T47D (cell line): Measurements from ENCODE around the gene XIRP2.

Experiments used
- DNase-seq, 2 experiments: peaks; one replicate each; pipeline versions ENCODE4 v3.0.0 to v3.0.0-alpha.2; 2011 to 2012; ENCODE audit warnings: low read depth in 1 of 2, low spot score in 1 of 2
- JUND ChIP-seq: IDR thresholded peaks from 2 replicates; pipeline ENCODE4 v1.6.1; 2012; ENCODE audit warnings: low read depth
- in situ Hi-C: cut with HindIII; loops from 2 replicates; pipeline ENCODE4 v1.10.0; 2016; ENCODE audit warnings: low sequenced_read_pairs, low pct_unique_long_range_greater_than_20kb

The XIRP2 gene

GRCh38 chr2:167271932-167272331 lies 383.7 kb downstream of the XIRP2 start:
- DNase-seq, result no peak
- in situ Hi-C loops, result no loop called here
- TF ChIP-seq JUND, result no peak

- in situ Hi-C loops, result no loop called here
- no peak for DNase-seq
- no peak for TF ChIP-seq JUND
Observed at GRCh38 chr2:167275046-167275445, 386.8 kb downstream of the XIRP2 start.

GRCh38 chr2:167279810-167280209 lies 391.5 kb downstream of the XIRP2 start:
- in situ Hi-C loops, result no loop called here
- no peak for TF ChIP-seq JUND
- no peak for DNase-seq

DNA sequence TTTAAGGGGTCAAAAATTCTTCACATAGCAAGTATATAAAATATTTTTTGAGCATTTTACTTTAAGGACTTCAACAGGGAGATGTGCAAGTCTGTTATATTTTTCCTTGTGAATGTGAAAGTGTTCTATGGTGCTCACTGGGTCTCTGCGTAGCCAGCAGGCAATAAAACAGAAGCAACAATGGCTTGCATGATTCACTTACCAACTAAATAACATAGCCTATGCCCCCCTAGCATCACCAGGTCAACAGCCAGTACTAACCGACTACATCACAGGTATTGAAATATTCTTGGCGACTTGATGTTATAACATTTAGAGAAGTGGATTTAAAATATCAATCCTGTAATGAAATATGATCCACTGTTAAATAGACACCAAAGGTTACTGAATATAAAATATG lies 398.9 kb downstream of the XIRP2 start:
- DNase-seq, result no peak
- TF ChIP-seq JUND, result no peak
- in situ Hi-C loops, result no loop called here

DNA sequence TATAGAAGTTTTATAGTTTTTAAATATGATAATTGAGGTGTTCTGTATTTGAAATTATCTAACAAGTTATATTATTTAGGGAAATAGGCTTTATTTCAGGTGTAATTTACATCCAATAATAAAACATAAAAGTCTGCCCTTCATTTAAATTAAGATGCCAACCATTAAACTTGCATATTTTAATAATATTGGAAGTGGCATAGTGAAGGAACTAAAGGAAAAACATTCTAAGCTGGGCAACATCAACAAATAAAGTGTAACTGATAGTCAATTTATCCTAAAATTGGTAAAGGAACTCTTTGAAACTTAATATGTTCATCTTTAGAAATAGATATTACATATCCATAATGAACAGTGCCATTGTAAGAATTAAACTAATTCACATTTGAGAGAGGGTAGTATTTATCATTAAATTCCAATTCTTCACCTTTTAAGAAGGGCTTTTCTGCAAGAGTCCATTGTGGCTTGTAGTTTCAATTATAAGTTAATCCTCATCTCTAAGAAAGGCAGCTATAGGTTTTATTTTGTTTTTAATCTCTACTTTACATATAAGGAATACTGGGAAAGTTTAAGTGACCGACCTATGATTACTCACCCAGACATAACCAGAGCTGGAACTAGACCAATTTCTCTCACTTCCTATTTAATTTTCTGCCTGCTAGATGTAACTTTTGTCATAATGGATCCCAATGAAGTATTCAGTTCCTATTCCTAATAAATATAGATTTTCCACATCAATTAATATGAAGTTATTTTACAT lies 401.6 kb downstream of the XIRP2 start:
- in situ Hi-C loops, result no loop called here
- TF ChIP-seq JUND, result no peak
- DNase-seq, result no peak

GRCh38 chr2:167292430-167293171 lies 404.3 kb downstream of the XIRP2 start, which contains the start of gene B3GALT1:
TSS of gene B3GALT1 (plus strand) at chr2:167293001.
- no peak for TF ChIP-seq JUND

GRCh38 chr2:167293172-167293781 lies 405.0 kb downstream of the XIRP2 start:
- no peak for DNase-seq

More at GRCh38 chr2:167292430-167293171, 404.3 kb downstream of the XIRP2 start, which contains the start of gene B3GALT1:
- DNase-seq, result peak; percentile 88 to 90
- in situ Hi-C loops, result no loop called here

DNA sequence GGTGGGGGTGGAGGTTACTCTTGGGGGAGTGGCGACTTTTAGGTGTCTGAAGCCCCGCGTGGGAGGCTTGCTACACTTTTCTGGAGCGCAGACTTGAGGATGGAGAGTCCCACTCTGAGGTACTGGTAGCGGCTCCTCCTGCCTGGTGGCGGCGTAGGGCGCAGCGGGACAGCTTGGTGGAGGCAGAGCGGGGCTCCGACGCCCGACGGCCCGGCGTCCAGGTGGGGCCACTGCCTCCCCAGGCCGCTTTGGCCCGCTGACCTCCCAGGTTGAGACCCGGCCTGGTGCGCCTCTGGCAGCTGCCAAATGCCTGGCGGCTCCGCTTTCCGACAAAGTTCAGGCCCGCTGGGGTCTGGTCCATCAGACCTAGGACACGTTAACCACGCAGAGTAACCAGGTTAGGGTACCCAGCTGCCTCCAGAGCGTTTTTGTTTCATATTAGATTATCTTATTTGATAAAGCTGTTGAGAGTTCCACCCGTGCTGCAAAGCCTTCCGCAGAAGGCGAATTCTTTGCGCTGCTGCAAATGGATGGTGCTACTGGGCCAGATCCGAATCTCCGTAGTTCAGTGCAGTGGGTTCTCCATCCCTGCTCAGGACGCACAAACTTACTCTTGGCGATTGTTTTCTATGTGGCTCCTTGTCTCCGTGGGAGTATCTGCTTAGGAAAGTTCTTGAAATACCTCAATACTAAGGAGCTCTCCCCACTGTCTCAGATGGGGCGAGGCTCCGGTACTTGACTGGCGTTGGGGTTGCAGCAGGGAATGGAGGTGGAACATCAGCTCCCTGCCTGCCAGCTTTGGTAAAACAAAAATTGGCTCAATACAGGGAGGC lies 405.9 kb downstream of the XIRP2 start:
- DNase-seq, result no peak
- TF ChIP-seq JUND, result no peak
- in situ Hi-C loops, result no loop called here

More at GRCh38 chr2:167293172-167293781, 405.0 kb downstream of the XIRP2 start:
- in situ Hi-C loops, result no loop called here
- no peak for TF ChIP-seq JUND

DNA sequence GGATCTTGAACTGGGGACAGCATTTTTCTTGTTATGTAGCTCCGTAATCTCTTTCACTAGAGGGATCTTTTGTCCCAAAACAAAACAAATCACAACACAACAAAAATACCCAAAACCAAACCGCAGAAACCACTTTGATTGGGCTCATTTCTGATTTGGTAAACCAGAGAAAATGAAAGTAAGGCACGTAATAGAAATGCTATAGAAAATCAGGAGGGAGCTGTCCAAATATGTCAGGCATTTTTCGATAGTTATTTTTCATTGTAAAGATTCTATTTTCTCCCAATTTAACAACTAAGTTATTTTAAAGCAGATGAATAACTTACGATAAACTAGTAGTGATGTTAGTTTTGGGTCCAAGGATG lies 406.5 kb downstream of the XIRP2 start:
- TF ChIP-seq JUND, result no peak
- DNase-seq, result peak in 1 of 2 experiments; percentile 6
- in situ Hi-C loops, result no loop called here

DNA sequence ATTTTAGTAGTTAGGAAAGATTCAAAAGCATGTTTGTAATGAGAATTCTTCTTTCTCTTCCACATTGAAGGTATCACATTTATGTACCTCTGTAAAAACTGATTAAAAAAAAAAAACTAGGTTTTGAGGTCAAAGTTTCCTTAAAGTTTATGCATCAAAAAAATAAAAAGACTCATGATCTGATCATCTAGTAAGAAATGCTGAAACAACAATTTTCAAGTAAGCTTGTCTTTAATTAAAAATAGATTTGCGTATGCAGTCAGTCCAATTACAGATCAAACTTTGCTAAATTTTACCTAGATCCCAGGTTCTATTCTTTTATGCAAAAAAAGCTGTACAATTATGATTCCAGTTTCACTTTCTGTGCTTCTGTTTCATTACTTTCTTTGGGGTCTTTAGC lies 409.0 kb downstream of the XIRP2 start:
- no peak for DNase-seq
- in situ Hi-C loops, result no loop called here
- TF ChIP-seq JUND, result no peak

DNA sequence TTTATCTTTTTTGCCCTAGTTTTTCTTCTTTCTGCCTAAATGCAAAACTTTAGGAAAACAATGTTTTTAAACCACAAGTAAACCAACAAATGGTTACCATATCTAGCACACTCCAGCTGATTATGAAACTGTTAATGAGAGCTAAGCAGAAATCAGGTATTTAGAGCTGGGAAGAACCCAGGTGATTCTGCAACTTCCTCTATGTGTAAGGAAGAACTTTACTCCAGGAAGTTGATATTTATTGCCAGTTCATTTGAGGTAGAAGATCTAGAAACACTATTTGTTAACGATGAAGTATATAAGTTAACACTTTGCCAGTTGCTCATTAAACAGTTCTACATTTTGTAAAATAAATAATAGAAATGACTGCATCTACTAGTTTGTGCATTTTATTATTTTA lies 409.7 kb downstream of the XIRP2 start:
- in situ Hi-C loops, result no loop called here
- TF ChIP-seq JUND, result no peak
- DNase-seq, result no peak
